MM.1S (cell line): ENCODE data around the gene DDX31.

Experiments used
- CTCF ChIP-seq: fragments of 300-600 bp; sonication (generic); IDR thresholded peaks from 2 replicates; pipeline ENCODE4 v1.5.1; 2016; ENCODE audit warnings: antibody characterized with exemption, low read length, mixed read lengths
- EZH2 ChIP-seq: fragments of 300-600 bp; sonication (generic); optimal IDR thresholded peaks from 2 replicates; pipeline ENCODE3; 2017; ENCODE audit warnings: low read depth, mild to moderate bottlenecking, antibody characterized with exemption, low read length, mixed read lengths
- EZH2phosphoT487 ChIP-seq: fragments of 300-600 bp; sonication (generic); IDR thresholded peaks from 2 replicates; pipeline ENCODE4 v1.6.1; 2018; ENCODE audit warnings: antibody characterized with exemption, low read length

GRCh38 chr9:132583584-132584304, 86.0 kb downstream of the DDX31 start:
- TF ChIP-seq CTCF = no peak
- no peak for TF ChIP-seq EZH2
- TF ChIP-seq EZH2phosphoT487 = no peak
